ENCODE measurements around the gene RALGPS2. TPM values are rescaled to one million over a fixed set of nuclear protein-coding genes. Genes with fewer than 3 reads are reported as not detected.

The RALGPS2 gene
- polyA plus RNA-seq, 1 of the 3 experiments (the other 2 are of a cell fraction), result 5.1 TPM

DNA sequence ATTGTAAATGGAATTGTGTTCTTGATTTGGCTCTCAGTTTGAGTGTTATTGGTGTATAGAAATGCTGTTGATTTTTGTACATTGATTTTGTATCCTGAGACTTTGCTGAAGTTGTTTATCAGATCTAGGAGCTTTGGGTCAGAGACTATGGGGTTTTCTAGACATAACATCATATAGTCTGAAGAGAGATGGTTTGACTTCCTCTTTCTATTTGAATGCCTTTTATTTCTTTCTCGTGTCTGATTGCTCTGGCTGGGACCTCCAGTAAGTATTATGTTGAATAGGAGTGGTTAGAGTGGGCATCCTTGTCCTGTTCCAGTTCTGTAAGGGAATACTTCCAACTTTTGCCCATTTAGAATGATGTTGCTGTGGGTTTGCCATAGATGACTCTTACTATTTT, 185.0 kb downstream of the RALGPS2 start:
- Histone ChIP-seq H3K36me3 (replicated peaks in 1 of 2; ENCODE audit: control insufficient read depth in 1 of 2, insufficient read depth in 2 of 2, low read length in 1 of 2) (peaks cover 16 to 42% of the 10 kb centered on the region in 2 experiments), H3K27me3 (ENCODE audit: insufficient read depth) (no peaks in the 10 kb centered on the region), H3F3A (replicated peaks; ENCODE audit: insufficient read depth) (no peaks in the 10 kb centered on the region), H2AFZ (ENCODE audit: low read depth) (no peak overlapping the region), H3K4me3 (ENCODE audit: low read depth in 2 of 2, low read length in 1 of 2) (no peak overlapping the region), H4K20me1 (ENCODE audit: insufficient read depth) (no peaks in the 10 kb centered on the region), H3K79me2 (ENCODE audit: insufficient read depth) (no peaks in the 10 kb centered on the region), H3K9me2 (no peaks in the 10 kb centered on the region), H3K9ac (no peak overlapping the region), H3K9me3 (no peaks in the 10 kb centered on the region), H3K27ac (ENCODE audit: low read depth in 2 of 2, low read length in 1 of 2) (no peak overlapping the region), H3K4me1 (ENCODE audit: control insufficient read depth in 1 of 2, insufficient read depth in 2 of 2, low read depth in 1 of 2, low read length in 1 of 2) (no peaks in the 10 kb centered on the region), H3K4me2 (no peak overlapping the region)
- no peak for DNase-seq
- CTCF ChIA-PET, result no interaction called here
- 65% methylated on average over 1 of the region's 1 CpG for WGBS (ENCODE audit: low lambda C conversion rate)
- POLR2A ChIA-PET, result no interaction called here
- TF ChIP-seq, protein P1, sequence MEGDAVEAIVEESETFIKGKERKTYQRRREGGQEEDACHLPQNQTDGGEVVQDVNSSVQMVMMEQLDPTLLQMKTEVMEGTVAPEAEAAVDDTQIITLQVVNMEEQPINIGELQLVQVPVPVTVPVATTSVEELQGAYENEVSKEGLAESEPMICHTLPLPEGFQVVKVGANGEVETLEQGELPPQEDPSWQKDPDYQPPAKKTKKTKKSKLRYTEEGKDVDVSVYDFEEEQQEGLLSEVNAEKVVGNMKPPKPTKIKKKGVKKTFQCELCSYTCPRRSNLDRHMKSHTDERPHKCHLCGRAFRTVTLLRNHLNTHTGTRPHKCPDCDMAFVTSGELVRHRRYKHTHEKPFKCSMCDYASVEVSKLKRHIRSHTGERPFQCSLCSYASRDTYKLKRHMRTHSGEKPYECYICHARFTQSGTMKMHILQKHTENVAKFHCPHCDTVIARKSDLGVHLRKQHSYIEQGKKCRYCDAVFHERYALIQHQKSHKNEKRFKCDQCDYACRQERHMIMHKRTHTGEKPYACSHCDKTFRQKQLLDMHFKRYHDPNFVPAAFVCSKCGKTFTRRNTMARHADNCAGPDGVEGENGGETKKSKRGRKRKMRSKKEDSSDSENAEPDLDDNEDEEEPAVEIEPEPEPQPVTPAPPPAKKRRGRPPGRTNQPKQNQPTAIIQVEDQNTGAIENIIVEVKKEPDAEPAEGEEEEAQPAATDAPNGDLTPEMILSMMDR (IDR thresholded peaks at IDR 0.05), result no peak
- TF ChIP-seq MEF2A (IDR thresholded peaks at IDR 0.05; ENCODE audit: borderline replicate concordance, low read depth), result no peak
- no peak for TF ChIP-seq NRF1 (IDR thresholded peaks at IDR 0.05; ENCODE audit: low read depth, low read length)
- TF ChIP-seq FOXM1 (IDR thresholded peaks at IDR 0.05; ENCODE audit: low read depth), result no peak
- no peak for TF ChIP-seq CHD2 (IDR thresholded peaks at IDR 0.05; ENCODE audit: low read length, partially characterized antibody)
- TF ChIP-seq ELF1 (IDR thresholded peaks at IDR 0.05), result no peak
- TF ChIP-seq TCF12 (IDR thresholded peaks at IDR 0.05), result no peak
- TF ChIP-seq, protein P2, sequence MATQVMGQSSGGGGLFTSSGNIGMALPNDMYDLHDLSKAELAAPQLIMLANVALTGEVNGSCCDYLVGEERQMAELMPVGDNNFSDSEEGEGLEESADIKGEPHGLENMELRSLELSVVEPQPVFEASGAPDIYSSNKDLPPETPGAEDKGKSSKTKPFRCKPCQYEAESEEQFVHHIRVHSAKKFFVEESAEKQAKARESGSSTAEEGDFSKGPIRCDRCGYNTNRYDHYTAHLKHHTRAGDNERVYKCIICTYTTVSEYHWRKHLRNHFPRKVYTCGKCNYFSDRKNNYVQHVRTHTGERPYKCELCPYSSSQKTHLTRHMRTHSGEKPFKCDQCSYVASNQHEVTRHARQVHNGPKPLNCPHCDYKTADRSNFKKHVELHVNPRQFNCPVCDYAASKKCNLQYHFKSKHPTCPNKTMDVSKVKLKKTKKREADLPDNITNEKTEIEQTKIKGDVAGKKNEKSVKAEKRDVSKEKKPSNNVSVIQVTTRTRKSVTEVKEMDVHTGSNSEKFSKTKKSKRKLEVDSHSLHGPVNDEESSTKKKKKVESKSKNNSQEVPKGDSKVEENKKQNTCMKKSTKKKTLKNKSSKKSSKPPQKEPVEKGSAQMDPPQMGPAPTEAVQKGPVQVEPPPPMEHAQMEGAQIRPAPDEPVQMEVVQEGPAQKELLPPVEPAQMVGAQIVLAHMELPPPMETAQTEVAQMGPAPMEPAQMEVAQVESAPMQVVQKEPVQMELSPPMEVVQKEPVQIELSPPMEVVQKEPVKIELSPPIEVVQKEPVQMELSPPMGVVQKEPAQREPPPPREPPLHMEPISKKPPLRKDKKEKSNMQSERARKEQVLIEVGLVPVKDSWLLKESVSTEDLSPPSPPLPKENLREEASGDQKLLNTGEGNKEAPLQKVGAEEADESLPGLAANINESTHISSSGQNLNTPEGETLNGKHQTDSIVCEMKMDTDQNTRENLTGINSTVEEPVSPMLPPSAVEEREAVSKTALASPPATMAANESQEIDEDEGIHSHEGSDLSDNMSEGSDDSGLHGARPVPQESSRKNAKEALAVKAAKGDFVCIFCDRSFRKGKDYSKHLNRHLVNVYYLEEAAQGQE (IDR thresholded peaks at IDR 0.05; ENCODE audit: low read depth, low read length), result no peak
- TF ChIP-seq, protein P3, sequence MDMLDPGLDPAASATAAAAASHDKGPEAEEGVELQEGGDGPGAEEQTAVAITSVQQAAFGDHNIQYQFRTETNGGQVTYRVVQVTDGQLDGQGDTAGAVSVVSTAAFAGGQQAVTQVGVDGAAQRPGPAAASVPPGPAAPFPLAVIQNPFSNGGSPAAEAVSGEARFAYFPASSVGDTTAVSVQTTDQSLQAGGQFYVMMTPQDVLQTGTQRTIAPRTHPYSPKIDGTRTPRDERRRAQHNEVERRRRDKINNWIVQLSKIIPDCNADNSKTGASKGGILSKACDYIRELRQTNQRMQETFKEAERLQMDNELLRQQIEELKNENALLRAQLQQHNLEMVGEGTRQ (IDR thresholded peaks at IDR 0.05; ENCODE audit: borderline replicate concordance, low read depth, low read length), result no peak
- TF ChIP-seq EZH2phosphoT487 (IDR thresholded peaks at IDR 0.05; ENCODE audit: borderline replicate concordance, low read depth), result no peak
- TF ChIP-seq RXRA (IDR thresholded peaks at IDR 0.05; ENCODE audit: borderline replicate concordance, low read depth), result no peak
- TF ChIP-seq, protein P4, sequence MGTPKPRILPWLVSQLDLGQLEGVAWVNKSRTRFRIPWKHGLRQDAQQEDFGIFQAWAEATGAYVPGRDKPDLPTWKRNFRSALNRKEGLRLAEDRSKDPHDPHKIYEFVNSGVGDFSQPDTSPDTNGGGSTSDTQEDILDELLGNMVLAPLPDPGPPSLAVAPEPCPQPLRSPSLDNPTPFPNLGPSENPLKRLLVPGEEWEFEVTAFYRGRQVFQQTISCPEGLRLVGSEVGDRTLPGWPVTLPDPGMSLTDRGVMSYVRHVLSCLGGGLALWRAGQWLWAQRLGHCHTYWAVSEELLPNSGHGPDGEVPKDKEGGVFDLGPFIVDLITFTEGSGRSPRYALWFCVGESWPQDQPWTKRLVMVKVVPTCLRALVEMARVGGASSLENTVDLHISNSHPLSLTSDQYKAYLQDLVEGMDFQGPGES (IDR thresholded peaks at IDR 0.05; ENCODE audit: low read depth, low read length), result no peak
- TF ChIP-seq SIN3A (IDR thresholded peaks at IDR 0.05; ENCODE audit: borderline replicate concordance, low read depth, low read length), result no peak
- no peak for TF ChIP-seq YY1 (IDR thresholded peaks at IDR 0.05; ENCODE audit: low read depth)
- TF ChIP-seq, protein P5, sequence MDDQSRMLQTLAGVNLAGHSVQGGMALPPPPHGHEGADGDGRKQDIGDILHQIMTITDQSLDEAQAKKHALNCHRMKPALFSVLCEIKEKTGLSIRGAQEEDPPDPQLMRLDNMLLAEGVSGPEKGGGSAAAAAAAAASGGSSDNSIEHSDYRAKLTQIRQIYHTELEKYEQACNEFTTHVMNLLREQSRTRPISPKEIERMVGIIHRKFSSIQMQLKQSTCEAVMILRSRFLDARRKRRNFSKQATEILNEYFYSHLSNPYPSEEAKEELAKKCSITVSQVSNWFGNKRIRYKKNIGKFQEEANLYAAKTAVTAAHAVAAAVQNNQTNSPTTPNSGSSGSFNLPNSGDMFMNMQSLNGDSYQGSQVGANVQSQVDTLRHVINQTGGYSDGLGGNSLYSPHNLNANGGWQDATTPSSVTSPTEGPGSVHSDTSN (IDR thresholded peaks at IDR 0.05), result no peak
- no peak for TF ChIP-seq GABPA (IDR thresholded peaks at IDR 0.05; ENCODE audit: low read depth)
